ENCODE results near the gene FOXR1. TPM values are rescaled to one million over a fixed set of nuclear protein-coding genes. Genes with fewer than 3 reads are reported as not detected.
"Not testable (repeated sequence)": the region's sequence is repeated elsewhere in the genome, so short reads cannot be mapped to it uniquely, and the experiment has no call there.

Gene FOXR1
- polyA plus RNA-seq, 3 donors: not detected

- WGBS, 3 donors: 68 to 73% (median 69%) methylated on average over 8 of the region's 8 CpGs
- no peak overlapping the region for H3K27ac ChIP-seq (ENCODE audit: low read depth, low read length)
Observed at GRCh38 chr11:118939404-118939915, 32.1 kb upstream of the FOXR1 start.

GRCh38 chr11:118939953-118940598, 31.5 kb upstream of the FOXR1 start:
- H3K27ac ChIP-seq (ENCODE audit: low read depth, low read length): no peak overlapping the region
- 34 to 51% (median 40%) methylated on average over 13 of the region's 13 CpGs for WGBS, 3 donors

GRCh38 chr11:118947091-118947490, 24.5 kb upstream of the FOXR1 start:
- no peak overlapping the region for H3K27ac ChIP-seq (ENCODE audit: low read depth, low read length)
- 14 to 30% (median 29%) methylated on average over 2 of the region's 2 CpGs for WGBS, 3 donors

GRCh38 chr11:118948000-118948399, 23.6 kb upstream of the FOXR1 start:
- no peak overlapping the region for H3K27ac ChIP-seq (ENCODE audit: low read depth, low read length)
- WGBS, 3 donors: 68 to 77% (median 70%) methylated on average over 3 of the region's 3 CpGs

- H3K27ac ChIP-seq (ENCODE audit: low read depth, low read length): no peak overlapping the region
Observed at GRCh38 chr11:118953265-118953664, 18.3 kb upstream of the FOXR1 start.

GRCh38 chr11:118953976-118954375, 17.6 kb upstream of the FOXR1 start:
- not testable (repeated sequence) for H3K27ac ChIP-seq (ENCODE audit: low read depth, low read length)
- 79 to 86% (median 80%) methylated on average over 6 of the region's 6 CpGs for WGBS, 3 donors

More at GRCh38 chr11:118953265-118953664, 18.3 kb upstream of the FOXR1 start:
- 26 to 56% (median 52%) methylated on average over 6 of the region's 6 CpGs for WGBS, 3 donors

GRCh38 chr11:118956094-118956846, 15.3 kb upstream of the FOXR1 start, which contains the start of gene UPK2:
UPK2 (plus strand) TSS chr11:118956298; CDS start chr11:118956351, 53 bp downstream.
- H3K27ac ChIP-seq (ENCODE audit: low read depth, low read length): no peak within 1 kb of the TSS
- 6 to 10% (median 9%) methylated on average over 7 of the region's 7 CpGs for WGBS, 3 donors

GRCh38 chr11:118956847-118957469, 14.6 kb upstream of the FOXR1 start:
- 52 to 55% (median 52%) methylated on average over 14 of the region's 14 CpGs for WGBS, 3 donors

GRCh38 chr11:118957549-118957948, 14.0 kb upstream of the FOXR1 start:
- 82 to 89% (median 85%) methylated on average over 11 of the region's 11 CpGs for WGBS, 3 donors
- H3K27ac ChIP-seq (ENCODE audit: low read depth, low read length): no peak overlapping the region

More at GRCh38 chr11:118956847-118957469, 14.6 kb upstream of the FOXR1 start:
- no peak overlapping the region for H3K27ac ChIP-seq (ENCODE audit: low read depth, low read length)

- H3K27ac ChIP-seq (ENCODE audit: low read depth, low read length): no peak overlapping the region
- 85 to 93% (median 89%) methylated on average over 6 to 8 of the region's 8 CpGs for WGBS, 3 donors
Observed at GRCh38 chr11:118957968-118958367, 13.6 kb upstream of the FOXR1 start.

- WGBS, 3 donors: 65 to 90% (median 83%) methylated on average over 2 of the region's 2 CpGs
- no peak overlapping the region for H3K27ac ChIP-seq (ENCODE audit: low read depth, low read length)
Observed at GRCh38 chr11:118958577-118958976, 13.0 kb upstream of the FOXR1 start.

- no peak overlapping the region for H3K27ac ChIP-seq (ENCODE audit: low read depth, low read length)
- 80 to 83% (median 81%) methylated on average over 4 to 5 of the region's 5 CpGs for WGBS, 3 donors
Observed at GRCh38 chr11:118961189-118961588, 10.4 kb upstream of the FOXR1 start.

- H3K27ac ChIP-seq (ENCODE audit: low read depth, low read length): no peak overlapping the region
- WGBS, 3 donors: 42 to 58% (median 54%) methylated on average over 11 of the region's 11 CpGs
Observed at GRCh38 chr11:118961591-118961990, 10.0 kb upstream of the FOXR1 start.

- WGBS, 3 donors: 93 to 96% (median 94%) methylated on average over 2 of the region's 2 CpGs
- not testable (repeated sequence) for H3K27ac ChIP-seq (ENCODE audit: low read depth, low read length)
Observed at GRCh38 chr11:118969508-118969907, 2.1 kb upstream of the FOXR1 start.

GRCh38 chr11:118973985-118974384, 2.4 kb downstream of the FOXR1 start:
- WGBS, 3 donors: 60 to 100% (median 99%) methylated on average over 2 of the region's 2 CpGs
- H3K27ac ChIP-seq (ENCODE audit: low read depth, low read length): no peak overlapping the region

GRCh38 chr11:118975771-118976709, 4.5 kb downstream of the FOXR1 start:
- 81 to 82% (median 82%) methylated on average over 15 of the region's 15 CpGs for WGBS, 3 donors

GRCh38 chr11:118979434-118979833, 7.9 kb downstream of the FOXR1 start:
- 45 to 59% (median 57%) methylated on average over 9 of the region's 9 CpGs for whole genome bisulfite sequencing, 3 donors
- no peak overlapping the region for H3K27ac ChIP-seq (ENCODE audit: low read depth, low read length)

More at GRCh38 chr11:118975771-118976709, 4.5 kb downstream of the FOXR1 start:
- no peak overlapping the region for H3K27ac ChIP-seq (ENCODE audit: low read depth, low read length)
